Vagina (tissue), 2 donors: ENCODE data around the gene GLCCI1. TPM values are rescaled to one million over a fixed set of nuclear protein-coding genes. Genes with fewer than 3 reads are reported as not detected.

Experiments used
- DNase-seq, 2 donors: peaks; one replicate each; pipeline ENCODE4 v3.0.0-alpha.2; 2017; ENCODE audit errors: extremely low spot score in 2 of 2
- H3K27ac ChIP-seq: fragments of 200-600 bp; sonication (generic); one replicate; pipeline ENCODE4 v1.5.1; 2019
- H3K27me3 ChIP-seq: fragments of 200-600 bp; sonication (generic); one replicate; pipeline ENCODE4 v1.5.1; 2019
- H3K36me3 ChIP-seq, 2 donors: fragments of 200-600 bp; sonication (generic); one replicate each; pipeline ENCODE4 v1.5.1; 2017 to 2019
- H3K4me1 ChIP-seq: fragments of 200-600 bp; sonication (generic); one replicate; pipeline ENCODE4 v1.5.1; 2019
- H3K4me3 ChIP-seq, 2 donors: fragments of 200-600 bp; sonication (generic); 1 replicate in 1 of 2; 2 replicates in 1 of 2; pipeline ENCODE4 v1.5.1; 2016 to 2019
- H3K9me3 ChIP-seq: fragments of 200-600 bp; sonication (generic); one replicate; pipeline ENCODE4 v1.5.1; 2019
- POLR2A ChIP-seq, 2 donors: fragments of 450-650 bp; IDR thresholded peaks; one replicate each; pipeline ENCODE4 v1.6.1; 2017; ENCODE audit warnings: antibody characterized with exemption in 2 of 2, mild to moderate bottlenecking in 2 of 2, moderate library complexity in 2 of 2
- POLR2AphosphoS5 ChIP-seq, 2 donors: sonication (generic); formaldehyde crosslinking; IDR thresholded peaks; one replicate each; pipeline ENCODE4 v1.9.0; 2017; ENCODE audit warnings: antibody characterized with exemption in 2 of 2, mild to moderate bottlenecking in 2 of 2, low read depth in 1 of 2; ENCODE audit not compliant: insufficient read depth in 1 of 2
- intact Hi-C: fragments of 100-400 bp; cut with DNase I; formaldehyde crosslinking; loops from one replicate; pipeline ENCODE4 v1.15.1; 2023
- total RNA-seq: library from RNA; depleted of rRNA; stranded (reverse); fragments of >200 nt; gene quantifications from one replicate; pipeline ENCODE4 v1.2.3, GENCODE V29; 2016
- TF ChIP-seq, protein P1 (sequence below), 3 experiments: fragments of 450-650 bp in 2 of 3; fragments of 200-600 bp in 1 of 3; sonication (generic) in 1 of 3; IDR thresholded peaks; one replicate each; pipeline ENCODE4 v1.5.1; 2017 to 2019; ENCODE audit warnings: antibody characterized with exemption in 3 of 3, mild to moderate bottlenecking in 2 of 3, moderate library complexity in 2 of 3

GLCCI1 gene
- total RNA-seq, 1 donor from 2014 or later = 9.1 TPM

GRCh38 chr7:7970237-7970530, 1.6 kb downstream of the GLCCI1 start:
- peak overlapping the region; percentile 82 for H3K27ac ChIP-seq
- TF ChIP-seq POLR2A (IDR thresholded peaks at IDR 0.05) (no peak), POLR2AphosphoS5 (IDR thresholded peaks at IDR 0.05; ENCODE audit: insufficient read depth in 1 of 2, low read depth in 1 of 2) (no peak)
- TF ChIP-seq, protein P1, sequence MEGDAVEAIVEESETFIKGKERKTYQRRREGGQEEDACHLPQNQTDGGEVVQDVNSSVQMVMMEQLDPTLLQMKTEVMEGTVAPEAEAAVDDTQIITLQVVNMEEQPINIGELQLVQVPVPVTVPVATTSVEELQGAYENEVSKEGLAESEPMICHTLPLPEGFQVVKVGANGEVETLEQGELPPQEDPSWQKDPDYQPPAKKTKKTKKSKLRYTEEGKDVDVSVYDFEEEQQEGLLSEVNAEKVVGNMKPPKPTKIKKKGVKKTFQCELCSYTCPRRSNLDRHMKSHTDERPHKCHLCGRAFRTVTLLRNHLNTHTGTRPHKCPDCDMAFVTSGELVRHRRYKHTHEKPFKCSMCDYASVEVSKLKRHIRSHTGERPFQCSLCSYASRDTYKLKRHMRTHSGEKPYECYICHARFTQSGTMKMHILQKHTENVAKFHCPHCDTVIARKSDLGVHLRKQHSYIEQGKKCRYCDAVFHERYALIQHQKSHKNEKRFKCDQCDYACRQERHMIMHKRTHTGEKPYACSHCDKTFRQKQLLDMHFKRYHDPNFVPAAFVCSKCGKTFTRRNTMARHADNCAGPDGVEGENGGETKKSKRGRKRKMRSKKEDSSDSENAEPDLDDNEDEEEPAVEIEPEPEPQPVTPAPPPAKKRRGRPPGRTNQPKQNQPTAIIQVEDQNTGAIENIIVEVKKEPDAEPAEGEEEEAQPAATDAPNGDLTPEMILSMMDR (IDR thresholded peaks at IDR 0.05) = no peak
- no peaks in the 10 kb centered on the region for H3K9me3 ChIP-seq
- intact Hi-C loops = no loop called here
- DNase-seq = no peak
- no peaks in the 10 kb centered on the region for H3K36me3 ChIP-seq
- peaks cover 15% of the 10 kb centered on the region for H3K4me1 ChIP-seq
- no peaks in the 10 kb centered on the region for H3K27me3 ChIP-seq
- peak overlapping the region; percentile 81 to 89 for H3K4me3 ChIP-seq

DNA sequence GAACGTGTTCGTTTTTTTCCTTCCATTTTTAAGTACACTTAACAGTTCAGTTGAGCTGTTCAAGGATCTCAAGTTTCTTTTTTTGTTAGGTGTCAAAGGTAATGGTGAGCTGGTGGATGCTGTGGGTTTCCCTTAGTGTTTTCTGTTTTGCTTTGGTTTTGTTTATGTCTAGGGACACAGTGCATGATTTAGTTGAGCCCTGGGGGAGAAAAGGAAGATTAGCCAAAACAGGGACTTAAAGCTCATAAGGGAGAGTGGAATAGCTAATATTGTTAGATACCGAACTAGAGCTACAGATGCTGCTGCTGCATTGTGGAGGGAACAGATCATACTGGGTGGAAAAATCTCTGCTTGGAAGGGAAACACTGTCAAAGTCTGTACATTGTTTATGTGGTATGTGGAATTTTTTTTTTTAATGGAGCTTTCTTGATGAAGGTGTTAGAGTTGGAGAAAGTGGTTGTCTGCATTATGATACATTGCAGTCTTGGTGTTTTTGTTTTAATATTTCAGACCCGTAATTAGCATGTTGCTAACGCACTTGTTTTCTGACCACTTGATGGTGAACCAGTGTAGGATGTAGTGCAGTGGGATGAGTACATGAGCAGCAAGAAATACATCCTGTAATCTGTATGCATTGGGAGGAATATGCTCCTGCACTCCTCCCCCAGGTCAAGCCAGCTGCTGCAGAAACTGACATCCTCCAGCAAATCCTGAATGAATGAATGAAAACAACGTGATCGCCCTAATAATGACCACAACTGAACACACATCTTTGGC, 2.1 kb downstream of the GLCCI1 start:
- Histone ChIP-seq H3K27me3 (no peaks in the 10 kb centered on the region), H3K9me3 (no peaks in the 10 kb centered on the region), H3K36me3 (no peaks in the 10 kb centered on the region), H3K27ac (peak overlapping the region; percentile 82), H3K4me1 (peaks cover 15% of the 10 kb centered on the region), H3K4me3 (peak overlapping the region; percentile 81 to 89)
- intact Hi-C loops = no loop called here
- TF ChIP-seq POLR2A (IDR thresholded peaks at IDR 0.05) = no peak
- TF ChIP-seq, protein P1 (IDR thresholded peaks at IDR 0.05) = no peak
- no peak for TF ChIP-seq POLR2AphosphoS5 (IDR thresholded peaks at IDR 0.05; ENCODE audit: insufficient read depth in 1 of 2, low read depth in 1 of 2)
- no peak for DNase-seq

GRCh38 chr7:7971308-7972040, 2.9 kb downstream of the GLCCI1 start:
- no peaks in the 10 kb centered on the region for H3K9me3 ChIP-seq
- H3K4me3 ChIP-seq = peak overlapping the region in 1 of 2 donors; percentile 89
- no peak for DNase-seq
- no peak for TF ChIP-seq POLR2A (IDR thresholded peaks at IDR 0.05)
- TF ChIP-seq, protein P1 (IDR thresholded peaks at IDR 0.05) = no peak
- TF ChIP-seq POLR2AphosphoS5 (IDR thresholded peaks at IDR 0.05; ENCODE audit: insufficient read depth in 1 of 2, low read depth in 1 of 2) = no peak
- H3K4me1 ChIP-seq = peaks cover 15% of the 10 kb centered on the region
- intact Hi-C loops = no loop called here
- H3K36me3 ChIP-seq = no peaks in the 10 kb centered on the region
- H3K27me3 ChIP-seq = no peaks in the 10 kb centered on the region
- H3K27ac ChIP-seq = no peak overlapping the region

DNA sequence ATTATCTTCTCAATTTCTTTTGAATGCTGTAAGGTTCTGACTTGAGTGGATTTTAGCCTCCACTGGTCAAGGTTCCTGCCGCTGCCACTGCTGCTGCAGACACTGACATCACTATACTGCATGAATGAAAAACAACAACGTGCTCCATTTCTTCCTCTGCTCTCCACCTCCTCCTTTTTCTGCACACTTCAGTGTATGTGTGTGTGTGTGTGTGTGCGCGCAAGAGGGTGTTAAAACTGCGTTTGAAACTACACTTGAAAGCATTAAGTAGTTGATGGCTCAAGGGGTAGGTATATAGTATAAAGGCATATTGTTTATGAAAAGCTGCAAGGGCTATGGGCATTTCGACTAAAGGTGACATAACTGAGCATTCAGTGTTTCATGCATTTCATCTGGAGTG, 3.5 kb downstream of the GLCCI1 start:
- Histone ChIP-seq H3K27ac (no peak overlapping the region), H3K9me3 (no peaks in the 10 kb centered on the region), H3K4me1 (peaks cover 15% of the 10 kb centered on the region), H3K4me3 (no peak overlapping the region), H3K27me3 (no peaks in the 10 kb centered on the region), H3K36me3 (no peaks in the 10 kb centered on the region)
- no peak for TF ChIP-seq POLR2AphosphoS5 (IDR thresholded peaks at IDR 0.05; ENCODE audit: insufficient read depth in 1 of 2, low read depth in 1 of 2)
- TF ChIP-seq, protein P1 (IDR thresholded peaks at IDR 0.05) = no peak
- TF ChIP-seq POLR2A (IDR thresholded peaks at IDR 0.05) = no peak
- intact Hi-C loops = no loop called here
- DNase-seq = no peak
